Type B pancreatic cell (in vitro differentiated cells): ENCODE results near the gene CEP164. TPM values are rescaled to one million over a fixed set of nuclear protein-coding genes. Genes with fewer than 3 reads are reported as not detected.

ENCODE experiments used
- DNase-seq: peaks from one replicate; pipeline ENCODE4 v3.0.0; 2021; ENCODE audit warnings: mixed read lengths; ENCODE audit not compliant: unreplicated experiment; ENCODE audit errors: extremely low spot score
- H3K27ac Mint-ChIP-seq: 2 replicates; pipeline ENCODE4 v1.8.0; 2021; ENCODE audit warnings: mild to moderate bottlenecking, mixed read lengths
- H3K27me3 Mint-ChIP-seq: 2 replicates; pipeline ENCODE4 v1.8.0; 2021; ENCODE audit warnings: mixed read lengths
- H3K36me3 Mint-ChIP-seq: 2 replicates; pipeline ENCODE4 v1.8.0; 2021; ENCODE audit warnings: mixed read lengths
- H3K4me1 Mint-ChIP-seq: one replicate; pipeline ENCODE4 v1.8.0; 2021; ENCODE audit warnings: mixed read lengths; ENCODE audit not compliant: unreplicated experiment
- H3K4me3 Mint-ChIP-seq: 2 replicates; pipeline ENCODE4 v1.8.0; 2021; ENCODE audit warnings: mild to moderate bottlenecking, mixed read lengths
- H3K9me3 Mint-ChIP-seq: 2 replicates; pipeline ENCODE4 v1.8.0; 2021; ENCODE audit warnings: mixed read lengths
- CTCF ChIP-seq: fragments of 200-600 bp; sonication (generic); conservative IDR thresholded peaks from 2 replicates; pipeline ENCODE4 v1.5.0; 2021; ENCODE audit warnings: antibody characterized with exemption, mild to moderate bottlenecking
- total RNA-seq: library from RNA; stranded (reverse); gene quantifications from 2 replicates; pipeline ENCODE4 v1.2.1, GENCODE V29; 2021; ENCODE audit warnings: low replicate concordance

Gene CEP164
- total RNA-seq, 1 donor from 2014 or later = 42.1 TPM

- no peak overlapping the region for H3K4me3 Mint-ChIP-seq
- H3K4me1 Mint-ChIP-seq = no peaks in the 10 kb centered on the region
- H3K36me3 Mint-ChIP-seq = peaks cover 30% of the 10 kb centered on the region
- no peak overlapping the region for H3K27ac Mint-ChIP-seq
- TF ChIP-seq CTCF = no peak
- no peaks in the 10 kb centered on the region for H3K9me3 Mint-ChIP-seq
- no peak for DNase-seq
- no peaks in the 10 kb centered on the region for H3K27me3 Mint-ChIP-seq
Observed at GRCh38 chr11:117366875-117367274, 39.2 kb downstream of the CEP164 start.

- no peak for TF ChIP-seq CTCF
- Mint-ChIP-seq H3K27ac (no peak overlapping the region), H3K27me3 (no peaks in the 10 kb centered on the region), H3K4me3 (no peak overlapping the region), H3K9me3 (no peaks in the 10 kb centered on the region), H3K36me3 (peaks cover 23% of the 10 kb centered on the region), H3K4me1 (no peaks in the 10 kb centered on the region)
- no peak for DNase-seq
Observed at GRCh38 chr11:117369534-117369933, 41.9 kb downstream of the CEP164 start.

- Mint-ChIP-seq H3K4me3 (no peak overlapping the region), H3K27ac (no peak overlapping the region), H3K4me1 (no peaks in the 10 kb centered on the region), H3K36me3 (peaks cover 19% of the 10 kb centered on the region), H3K27me3 (no peaks in the 10 kb centered on the region), H3K9me3 (no peaks in the 10 kb centered on the region)
- TF ChIP-seq CTCF = no peak
- DNase-seq = no peak
Observed at GRCh38 chr11:117371453-117371852, 43.8 kb downstream of the CEP164 start.

- TF ChIP-seq CTCF = no peak
- no peak for DNase-seq
- no peaks in the 10 kb centered on the region for H3K27me3 Mint-ChIP-seq
Observed at GRCh38 chr11:117374316-117375055, 46.8 kb downstream of the CEP164 start.

GRCh38 chr11:117375960-117376359, 48.3 kb downstream of the CEP164 start:
- H3K4me3 Mint-ChIP-seq = no peak overlapping the region
- H3K27ac Mint-ChIP-seq = no peak overlapping the region
- no peaks in the 10 kb centered on the region for H3K4me1 Mint-ChIP-seq
- H3K27me3 Mint-ChIP-seq = no peaks in the 10 kb centered on the region
- TF ChIP-seq CTCF = no peak
- no peak for DNase-seq
- no peaks in the 10 kb centered on the region for H3K9me3 Mint-ChIP-seq
- H3K36me3 Mint-ChIP-seq = peaks cover 17% of the 10 kb centered on the region

More at GRCh38 chr11:117374316-117375055, 46.8 kb downstream of the CEP164 start:
- no peak overlapping the region for H3K27ac Mint-ChIP-seq
- H3K9me3 Mint-ChIP-seq = no peaks in the 10 kb centered on the region
- peaks cover 19% of the 10 kb centered on the region for H3K36me3 Mint-ChIP-seq
- no peaks in the 10 kb centered on the region for H3K4me1 Mint-ChIP-seq
- no peak overlapping the region for H3K4me3 Mint-ChIP-seq
